ENCODE data around the gene ICOSLG. TPM values are rescaled to one million over a fixed set of nuclear protein-coding genes. Genes with fewer than 3 reads are reported as not detected.
"Not testable (repeated sequence)": the region's sequence is repeated elsewhere in the genome, so short reads cannot be mapped to it uniquely, and the experiment has no call there.

Gene ICOSLG
- total RNA-seq, 1 experiment from 2014 or later = 1.5 TPM

- DNase-seq (ENCODE audit: unreplicated experiment); H3K4me1 Mint-ChIP-seq (ENCODE audit: insufficient read depth, unreplicated experiment); POLR2A ChIA-PET; H3K36me3 Mint-ChIP-seq (ENCODE audit: insufficient read depth, unreplicated experiment); H3K27ac Mint-ChIP-seq (ENCODE audit: low read depth, unreplicated experiment); BruUV-seq (replicated peaks); H3K9me3 Mint-ChIP-seq (ENCODE audit: unreplicated experiment); CTCF ChIA-PET; H3K27me3 Mint-ChIP-seq (ENCODE audit: insufficient read depth, unreplicated experiment); intact Hi-C loops (cut with micrococcal nuclease); H3K4me3 Mint-ChIP-seq (ENCODE audit: unreplicated experiment): not testable (repeated sequence)
Observed at GRCh38 chr21:44247904-44248303, 7.2 kb upstream of the ICOSLG start.

DNA sequence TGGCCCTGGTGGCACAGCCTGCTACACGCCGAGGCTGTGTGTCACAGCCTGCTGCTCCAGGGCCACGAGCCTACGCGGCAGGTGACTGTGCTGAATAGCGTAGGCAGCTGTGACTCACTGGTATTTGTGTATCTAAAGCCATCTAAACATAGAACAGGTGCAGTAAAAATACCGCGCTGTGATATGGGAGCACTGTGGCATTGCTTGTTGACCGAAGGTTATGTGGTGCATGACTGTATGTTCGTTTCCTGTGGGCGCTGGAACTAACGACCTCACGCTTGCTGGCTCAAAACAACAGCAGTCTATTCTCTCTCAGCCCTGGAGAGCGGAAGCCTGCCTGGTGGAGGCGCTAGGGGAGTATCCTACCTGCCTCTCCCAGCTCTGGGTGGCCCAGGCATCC, 3.2 kb upstream of the ICOSLG start:
- H3K9me3 Mint-ChIP-seq (ENCODE audit: unreplicated experiment); H3K27me3 Mint-ChIP-seq (ENCODE audit: insufficient read depth, unreplicated experiment); POLR2A ChIA-PET; BruUV-seq (replicated peaks); H3K4me1 Mint-ChIP-seq (ENCODE audit: insufficient read depth, unreplicated experiment); H3K36me3 Mint-ChIP-seq (ENCODE audit: insufficient read depth, unreplicated experiment); CTCF ChIA-PET; DNase-seq (ENCODE audit: unreplicated experiment); intact Hi-C loops (cut with micrococcal nuclease); H3K27ac Mint-ChIP-seq (ENCODE audit: low read depth, unreplicated experiment); H3K4me3 Mint-ChIP-seq (ENCODE audit: unreplicated experiment): not testable (repeated sequence)

- H3K9me3 Mint-ChIP-seq (ENCODE audit: unreplicated experiment); H3K36me3 Mint-ChIP-seq (ENCODE audit: insufficient read depth, unreplicated experiment); H3K4me1 Mint-ChIP-seq (ENCODE audit: insufficient read depth, unreplicated experiment); POLR2A ChIA-PET; intact Hi-C loops (cut with micrococcal nuclease); DNase-seq (ENCODE audit: unreplicated experiment); H3K27ac Mint-ChIP-seq (ENCODE audit: low read depth, unreplicated experiment); BruUV-seq (replicated peaks); CTCF ChIA-PET; H3K4me3 Mint-ChIP-seq (ENCODE audit: unreplicated experiment); H3K27me3 Mint-ChIP-seq (ENCODE audit: insufficient read depth, unreplicated experiment): not testable (repeated sequence)
Observed at GRCh38 chr21:44241281-44241680, 538 bp upstream of the ICOSLG start.

GRCh38 chr21:44240353-44240752, 390 bp downstream of the ICOSLG start:
- H3K27me3 Mint-ChIP-seq (ENCODE audit: insufficient read depth, unreplicated experiment); H3K36me3 Mint-ChIP-seq (ENCODE audit: insufficient read depth, unreplicated experiment); H3K4me1 Mint-ChIP-seq (ENCODE audit: insufficient read depth, unreplicated experiment); H3K4me3 Mint-ChIP-seq (ENCODE audit: unreplicated experiment); CTCF ChIA-PET; H3K9me3 Mint-ChIP-seq (ENCODE audit: unreplicated experiment); POLR2A ChIA-PET; DNase-seq (ENCODE audit: unreplicated experiment); intact Hi-C loops (cut with micrococcal nuclease); H3K27ac Mint-ChIP-seq (ENCODE audit: low read depth, unreplicated experiment); BruUV-seq (replicated peaks): not testable (repeated sequence)

- DNase-seq (ENCODE audit: unreplicated experiment); H3K4me1 Mint-ChIP-seq (ENCODE audit: insufficient read depth, unreplicated experiment); intact Hi-C loops (cut with micrococcal nuclease); H3K9me3 Mint-ChIP-seq (ENCODE audit: unreplicated experiment); H3K4me3 Mint-ChIP-seq (ENCODE audit: unreplicated experiment); H3K36me3 Mint-ChIP-seq (ENCODE audit: insufficient read depth, unreplicated experiment); H3K27ac Mint-ChIP-seq (ENCODE audit: low read depth, unreplicated experiment); POLR2A ChIA-PET; CTCF ChIA-PET; H3K27me3 Mint-ChIP-seq (ENCODE audit: insufficient read depth, unreplicated experiment); BruUV-seq (replicated peaks): not testable (repeated sequence)
Observed at GRCh38 chr21:44229561-44229960, 11.2 kb downstream of the ICOSLG start.

DNA sequence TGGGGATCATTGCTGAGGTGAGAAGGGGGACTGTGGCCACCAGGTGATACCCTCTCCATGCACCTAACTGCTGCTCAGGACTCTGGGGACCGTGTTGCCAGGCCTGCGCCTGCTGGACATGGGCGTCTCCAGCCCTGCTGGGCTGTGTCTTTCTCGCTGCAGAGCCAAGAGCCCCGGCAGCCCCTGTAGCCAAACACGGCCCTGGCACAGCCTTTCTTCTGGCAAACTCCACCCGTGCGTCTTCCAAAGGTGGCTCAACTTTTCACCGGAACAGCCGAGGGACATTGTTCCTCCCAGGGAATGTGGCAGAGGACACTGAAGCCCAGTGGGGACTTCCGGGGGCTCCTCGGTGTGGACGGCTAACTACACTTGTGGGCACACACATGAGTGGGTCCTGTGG, 12.6 kb downstream of the ICOSLG start:
- H3K9me3 Mint-ChIP-seq (ENCODE audit: unreplicated experiment); CTCF ChIA-PET; H3K27ac Mint-ChIP-seq (ENCODE audit: low read depth, unreplicated experiment); H3K36me3 Mint-ChIP-seq (ENCODE audit: insufficient read depth, unreplicated experiment); H3K4me1 Mint-ChIP-seq (ENCODE audit: insufficient read depth, unreplicated experiment); H3K4me3 Mint-ChIP-seq (ENCODE audit: unreplicated experiment); intact Hi-C loops (cut with micrococcal nuclease); POLR2A ChIA-PET; H3K27me3 Mint-ChIP-seq (ENCODE audit: insufficient read depth, unreplicated experiment); BruUV-seq (replicated peaks); DNase-seq (ENCODE audit: unreplicated experiment): not testable (repeated sequence)

DNA sequence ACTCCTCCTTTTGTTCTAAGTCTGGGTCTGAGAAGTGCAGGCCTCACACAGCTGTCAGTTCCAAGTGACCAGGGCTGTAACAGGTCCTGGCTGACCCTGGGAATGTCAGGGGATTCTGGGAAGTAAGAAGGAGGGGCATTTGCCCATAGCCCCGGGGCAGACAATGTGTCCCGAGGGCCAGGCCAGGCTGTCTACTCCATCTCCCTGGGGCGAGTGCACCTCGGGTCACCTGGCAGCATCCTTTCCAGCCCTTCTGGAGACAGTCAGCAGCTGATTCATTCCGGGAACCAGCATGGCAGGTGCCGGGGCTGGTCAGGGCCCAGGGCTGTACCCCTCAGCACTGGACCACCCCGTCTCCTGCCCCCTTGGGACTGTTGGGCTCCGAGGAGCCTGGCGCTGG, 13.1 kb downstream of the ICOSLG start:
- intact Hi-C loops (cut with micrococcal nuclease); H3K4me1 Mint-ChIP-seq (ENCODE audit: insufficient read depth, unreplicated experiment); H3K9me3 Mint-ChIP-seq (ENCODE audit: unreplicated experiment); CTCF ChIA-PET; DNase-seq (ENCODE audit: unreplicated experiment); H3K4me3 Mint-ChIP-seq (ENCODE audit: unreplicated experiment); BruUV-seq (replicated peaks); H3K27ac Mint-ChIP-seq (ENCODE audit: low read depth, unreplicated experiment); H3K27me3 Mint-ChIP-seq (ENCODE audit: insufficient read depth, unreplicated experiment); POLR2A ChIA-PET; H3K36me3 Mint-ChIP-seq (ENCODE audit: insufficient read depth, unreplicated experiment): not testable (repeated sequence)

DNA sequence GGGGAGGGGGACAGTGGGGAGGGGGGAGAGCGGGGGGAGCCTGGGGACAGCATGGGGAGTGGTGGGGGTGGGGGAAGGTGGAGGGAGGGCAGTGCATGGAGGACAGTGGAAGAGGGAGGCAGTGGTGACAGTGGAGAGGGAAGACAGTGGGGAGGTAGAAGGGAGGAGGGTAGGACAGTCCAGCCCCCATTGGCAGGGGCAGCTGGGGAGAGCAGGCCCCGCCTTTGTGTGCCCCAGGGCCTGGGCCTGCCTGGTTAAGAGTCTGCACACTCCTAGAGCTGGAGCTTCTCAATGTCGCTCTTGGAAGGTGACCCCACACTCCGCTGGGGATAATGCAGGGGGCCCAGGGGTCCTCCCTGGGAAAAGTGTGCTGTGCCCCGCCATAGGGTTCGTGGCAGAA, 15.1 kb downstream of the ICOSLG start:
- POLR2A ChIA-PET; H3K27me3 Mint-ChIP-seq (ENCODE audit: insufficient read depth, unreplicated experiment); DNase-seq (ENCODE audit: unreplicated experiment); CTCF ChIA-PET; H3K4me3 Mint-ChIP-seq (ENCODE audit: unreplicated experiment); H3K36me3 Mint-ChIP-seq (ENCODE audit: insufficient read depth, unreplicated experiment); H3K4me1 Mint-ChIP-seq (ENCODE audit: insufficient read depth, unreplicated experiment); intact Hi-C loops (cut with micrococcal nuclease); BruUV-seq (replicated peaks); H3K9me3 Mint-ChIP-seq (ENCODE audit: unreplicated experiment); H3K27ac Mint-ChIP-seq (ENCODE audit: low read depth, unreplicated experiment): not testable (repeated sequence)

GRCh38 chr21:44223334-44223733, 17.4 kb downstream of the ICOSLG start:
- H3K27me3 Mint-ChIP-seq (ENCODE audit: insufficient read depth, unreplicated experiment); BruUV-seq (replicated peaks); POLR2A ChIA-PET; H3K27ac Mint-ChIP-seq (ENCODE audit: low read depth, unreplicated experiment); CTCF ChIA-PET; H3K9me3 Mint-ChIP-seq (ENCODE audit: unreplicated experiment); H3K36me3 Mint-ChIP-seq (ENCODE audit: insufficient read depth, unreplicated experiment); H3K4me3 Mint-ChIP-seq (ENCODE audit: unreplicated experiment); DNase-seq (ENCODE audit: unreplicated experiment); intact Hi-C loops (cut with micrococcal nuclease); H3K4me1 Mint-ChIP-seq (ENCODE audit: insufficient read depth, unreplicated experiment): not testable (repeated sequence)

- H3K36me3 Mint-ChIP-seq (ENCODE audit: insufficient read depth, unreplicated experiment); H3K27ac Mint-ChIP-seq (ENCODE audit: low read depth, unreplicated experiment); DNase-seq (ENCODE audit: unreplicated experiment); H3K9me3 Mint-ChIP-seq (ENCODE audit: unreplicated experiment); BruUV-seq (replicated peaks); POLR2A ChIA-PET; intact Hi-C loops (cut with micrococcal nuclease); H3K27me3 Mint-ChIP-seq (ENCODE audit: insufficient read depth, unreplicated experiment); H3K4me3 Mint-ChIP-seq (ENCODE audit: unreplicated experiment); H3K4me1 Mint-ChIP-seq (ENCODE audit: insufficient read depth, unreplicated experiment); CTCF ChIA-PET: not testable (repeated sequence)
Observed at GRCh38 chr21:44220674-44221073, 20.1 kb downstream of the ICOSLG start.

All from MCF 10A (cell line).